ENCODE measurements around the gene KIRREL3. TPM values are rescaled to one million over a fixed set of nuclear protein-coding genes. Genes with fewer than 3 reads are reported as not detected.
A peak's percentile ranks its signal among the peaks of the same experiment; 100 is the strongest.

The KIRREL3 gene
- total RNA-seq, 2 experiments from 2014 or later, result not detected

DNA sequence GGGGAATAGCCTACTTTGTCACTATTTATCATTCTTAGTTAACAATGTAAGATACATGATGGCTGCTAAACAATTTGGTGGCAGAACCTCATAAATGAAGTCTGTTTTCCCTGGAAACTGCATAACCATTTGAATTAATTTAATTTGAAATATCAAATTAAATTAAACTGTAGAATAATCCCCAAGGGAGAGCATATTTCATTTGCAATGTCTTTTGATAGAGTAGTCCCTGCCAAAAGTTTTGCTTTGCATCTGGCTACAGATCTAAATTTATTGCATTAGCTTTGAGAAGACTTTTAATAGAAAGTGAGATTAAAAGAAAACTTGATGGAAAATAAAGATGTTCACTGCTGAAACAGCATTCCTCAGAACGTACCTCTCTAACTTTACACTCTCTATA lies 246.6 kb downstream of the KIRREL3 start:
- Histone ChIP-seq H3K27ac (ENCODE audit: low read depth in 1 of 2, low read length in 2 of 2) (no peak overlapping the region), H3K27me3 (ENCODE audit: control insufficient read depth in 1 of 2, insufficient read depth in 2 of 2, low read length in 2 of 2) (no peaks in the 10 kb centered on the region), H3K9me3 (ENCODE audit: control insufficient read depth in 1 of 2, insufficient read depth in 1 of 2, low read length in 2 of 2) (no peaks in the 10 kb centered on the region), H3K4me3 (ENCODE audit: low read length) (no peak overlapping the region), H3K4me1 (ENCODE audit: insufficient read depth, low read length) (no peaks in the 10 kb centered on the region), H3K36me3 (ENCODE audit: insufficient read depth, low read length) (no peaks in the 10 kb centered on the region)
- no peaks in the 10 kb centered on the region for H3K36me3 Mint-ChIP-seq (ENCODE audit: low read depth)
- ChIA-PET POLR2A (no interaction called here), CTCF (no interaction called here)
- ATAC-seq (ENCODE audit: poor library complexity), result no peak
- no peaks in the 10 kb centered on the region for H3K9me3 Mint-ChIP-seq
- DNase-seq, result no peak
- H3K27ac Mint-ChIP-seq, result no peak overlapping the region
- no peak overlapping the region for H3K4me3 Mint-ChIP-seq
- TF ChIP-seq, protein P1, sequence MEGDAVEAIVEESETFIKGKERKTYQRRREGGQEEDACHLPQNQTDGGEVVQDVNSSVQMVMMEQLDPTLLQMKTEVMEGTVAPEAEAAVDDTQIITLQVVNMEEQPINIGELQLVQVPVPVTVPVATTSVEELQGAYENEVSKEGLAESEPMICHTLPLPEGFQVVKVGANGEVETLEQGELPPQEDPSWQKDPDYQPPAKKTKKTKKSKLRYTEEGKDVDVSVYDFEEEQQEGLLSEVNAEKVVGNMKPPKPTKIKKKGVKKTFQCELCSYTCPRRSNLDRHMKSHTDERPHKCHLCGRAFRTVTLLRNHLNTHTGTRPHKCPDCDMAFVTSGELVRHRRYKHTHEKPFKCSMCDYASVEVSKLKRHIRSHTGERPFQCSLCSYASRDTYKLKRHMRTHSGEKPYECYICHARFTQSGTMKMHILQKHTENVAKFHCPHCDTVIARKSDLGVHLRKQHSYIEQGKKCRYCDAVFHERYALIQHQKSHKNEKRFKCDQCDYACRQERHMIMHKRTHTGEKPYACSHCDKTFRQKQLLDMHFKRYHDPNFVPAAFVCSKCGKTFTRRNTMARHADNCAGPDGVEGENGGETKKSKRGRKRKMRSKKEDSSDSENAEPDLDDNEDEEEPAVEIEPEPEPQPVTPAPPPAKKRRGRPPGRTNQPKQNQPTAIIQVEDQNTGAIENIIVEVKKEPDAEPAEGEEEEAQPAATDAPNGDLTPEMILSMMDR (IDR thresholded peaks at IDR 0.05), result no peak
- no peaks in the 10 kb centered on the region for H3K4me1 Mint-ChIP-seq (ENCODE audit: low read depth)
- H3K27me3 Mint-ChIP-seq, result peaks cover 3% of the 10 kb centered on the region
- intact Hi-C loops (cut with DNase I, micrococcal nuclease), result no loop called here

DNA sequence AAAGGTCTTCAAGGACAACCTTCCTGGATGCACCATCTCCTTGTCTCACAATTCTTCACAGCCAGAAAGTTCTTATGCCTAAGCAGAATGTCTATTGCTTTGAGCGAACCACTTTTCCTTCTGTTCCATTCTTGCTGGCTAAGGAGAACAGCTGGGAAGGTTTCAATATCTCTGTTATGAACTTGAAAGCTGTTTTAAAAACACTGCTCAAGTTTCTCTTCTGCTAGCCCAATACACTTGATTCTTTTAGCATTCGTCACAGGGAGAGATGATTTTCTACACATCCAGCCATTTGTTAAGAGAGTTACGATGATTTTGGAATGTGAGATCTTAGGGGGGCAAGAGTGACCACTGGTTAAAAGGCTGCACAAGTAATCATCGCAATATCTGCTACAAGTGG lies 249.3 kb downstream of the KIRREL3 start:
- no peaks in the 10 kb centered on the region for H3K36me3 ChIP-seq (ENCODE audit: insufficient read depth, low read length)
- Mint-ChIP-seq H3K27ac (no peak overlapping the region), H3K4me1 (ENCODE audit: low read depth) (no peaks in the 10 kb centered on the region), H3K27me3 (peaks cover 4% of the 10 kb centered on the region), H3K4me3 (no peak overlapping the region), H3K9me3 (no peaks in the 10 kb centered on the region), H3K36me3 (ENCODE audit: low read depth) (no peaks in the 10 kb centered on the region)
- TF ChIP-seq, protein P1 (IDR thresholded peaks at IDR 0.05), result no peak
- ChIA-PET POLR2A (interaction anchor here (0.6 kb wide), 1 partner anchor 63 kb away, joined by 4 read pairs; no protein-coding TSS in a partner anchor), CTCF (no interaction called here)
- no peak overlapping the region for H3K27ac ChIP-seq (ENCODE audit: low read depth in 1 of 2, low read length in 2 of 2)
- H3K4me1 ChIP-seq (ENCODE audit: insufficient read depth, low read length), result no peaks in the 10 kb centered on the region
- H3K27me3 ChIP-seq (ENCODE audit: control insufficient read depth in 1 of 2, insufficient read depth in 2 of 2, low read length in 2 of 2), result no peaks in the 10 kb centered on the region
- ATAC-seq (ENCODE audit: poor library complexity) (no peak), DNase-seq (no peak)
- H3K9me3 ChIP-seq (ENCODE audit: control insufficient read depth in 1 of 2, insufficient read depth in 1 of 2, low read length in 2 of 2), result no peaks in the 10 kb centered on the region
- no peak overlapping the region for H3K4me3 ChIP-seq (ENCODE audit: low read length)
- intact Hi-C loops (cut with DNase I, micrococcal nuclease), result no loop called here

DNA sequence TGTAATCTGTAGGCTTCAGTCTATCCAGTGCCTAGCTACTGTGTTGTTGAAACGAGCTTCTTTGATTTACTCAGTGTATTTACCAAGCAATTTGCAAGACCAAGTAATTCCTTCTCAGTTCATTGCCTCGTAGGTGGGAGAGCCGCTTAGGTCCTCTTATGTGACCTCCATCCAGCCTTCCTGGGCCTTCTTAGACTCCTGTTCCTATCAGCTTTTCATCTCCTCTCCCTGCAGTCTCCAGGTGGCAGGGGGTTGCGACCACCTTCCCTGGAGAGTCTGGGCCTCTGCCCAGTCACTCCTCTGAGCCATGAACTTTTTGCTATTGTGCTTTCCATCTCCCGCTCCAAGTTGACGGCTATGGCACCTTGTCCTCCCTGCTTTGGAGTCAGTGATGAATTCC lies 251.8 kb downstream of the KIRREL3 start:
- H3K36me3 ChIP-seq (ENCODE audit: insufficient read depth, low read length), result no peaks in the 10 kb centered on the region
- H3K9me3 ChIP-seq (ENCODE audit: control insufficient read depth in 1 of 2, insufficient read depth in 1 of 2, low read length in 2 of 2), result peaks cover 0 to 6% of the 10 kb centered on the region in 2 experiments
- Mint-ChIP-seq H3K36me3 (ENCODE audit: low read depth) (no peaks in the 10 kb centered on the region), H3K4me3 (no peak overlapping the region), H3K27me3 (peaks cover 9% of the 10 kb centered on the region), H3K9me3 (no peaks in the 10 kb centered on the region), H3K4me1 (ENCODE audit: low read depth) (no peaks in the 10 kb centered on the region), H3K27ac (no peak overlapping the region)
- no peaks in the 10 kb centered on the region for H3K4me1 ChIP-seq (ENCODE audit: insufficient read depth, low read length)
- DNase-seq (no peak), ATAC-seq (ENCODE audit: poor library complexity) (no peak)
- POLR2A ChIA-PET, result no interaction called here
- H3K4me3 ChIP-seq (ENCODE audit: low read length), result no peak overlapping the region
- TF ChIP-seq, protein P1 (IDR thresholded peaks at IDR 0.05), result no peak
- no peaks in the 10 kb centered on the region for H3K27me3 ChIP-seq (ENCODE audit: control insufficient read depth in 1 of 2, insufficient read depth in 2 of 2, low read length in 2 of 2)
- intact Hi-C loops (cut with DNase I, micrococcal nuclease), result no loop called here
- peak overlapping the region in 1 of 2 donors; percentile 10 for H3K27ac ChIP-seq (ENCODE audit: low read depth in 1 of 2, low read length in 2 of 2)
- CTCF ChIA-PET, result no interaction called here

Data from CD4-positive, alpha-beta T cell (primary cell).